ENCODE results near the gene FOXC2. TPM values are rescaled to one million over a fixed set of nuclear protein-coding genes. Genes with fewer than 3 reads are reported as not detected.

FOXC2 gene
- total and polyA plus RNA-seq, 2 donors (not counting 3 experiments of a cell fraction or from before 2014, with no cell fraction given) = 7.7 to 44.0 TPM

- no peaks in the 10 kb centered on the region for H3K4me1 ChIP-seq (ENCODE audit: control insufficient read depth, extremely low read depth, insufficient read depth, low read length)
- POLR2A ChIA-PET = no interaction called here
- no peak overlapping the region for H3K27ac ChIP-seq (ENCODE audit: insufficient read depth, low read depth, low read length)
- H3K9ac ChIP-seq (replicated peaks; ENCODE audit: extremely low read depth, insufficient read depth, low read length) = no peak overlapping the region
- no peak for FAIRE-seq
- intact Hi-C loops (cut with micrococcal nuclease) = no loop called here
- no peaks in the 10 kb centered on the region for H3K79me2 ChIP-seq (ENCODE audit: control insufficient read depth, insufficient read depth, low read length)
- no peak overlapping the region for H3K4me2 ChIP-seq (ENCODE audit: insufficient read depth, low read length)
- no peaks in the 10 kb centered on the region for H3K9me3 ChIP-seq (replicated peaks; ENCODE audit: control insufficient read depth, insufficient read depth, low read length)
- H4K20me1 ChIP-seq (replicated peaks; ENCODE audit: control insufficient read depth, extremely low read depth, insufficient read depth, low read length) = no peaks in the 10 kb centered on the region
- no peak overlapping the region for H2AFZ ChIP-seq (ENCODE audit: low read depth, low read length)
- CTCF ChIA-PET = interaction anchor here (0.9 to 2.7 kb wide), 3 partner anchors 8 to 510 kb away, joined by 3 to 10 read pairs (median 3); no protein-coding TSS in a partner anchor
- H3K36me3 ChIP-seq (ENCODE audit: control insufficient read depth in 2 of 2, extremely low read depth in 1 of 2, insufficient read depth in 2 of 2, low read length in 2 of 2) = no peaks in the 10 kb centered on the region
- BruUV-seq (replicated peaks) = no TSS peak
- TF ChIP-seq MAX (IDR thresholded peaks at IDR 0.05; ENCODE audit: insufficient read depth, insufficient read length) = no peak
- TF ChIP-seq EZH2 (IDR thresholded peaks at IDR 0.05; ENCODE audit: borderline replicate concordance, low read depth, low read length, severe bottlenecking) = no peak
- TF ChIP-seq GATA2 (IDR thresholded peaks at IDR 0.05; ENCODE audit: insufficient read depth, insufficient read length, low read depth, low read length) = no peak
- no peak for TF ChIP-seq MYC (IDR thresholded peaks at IDR 0.05; ENCODE audit: low read depth, low read length)
- TF ChIP-seq, protein P1, sequence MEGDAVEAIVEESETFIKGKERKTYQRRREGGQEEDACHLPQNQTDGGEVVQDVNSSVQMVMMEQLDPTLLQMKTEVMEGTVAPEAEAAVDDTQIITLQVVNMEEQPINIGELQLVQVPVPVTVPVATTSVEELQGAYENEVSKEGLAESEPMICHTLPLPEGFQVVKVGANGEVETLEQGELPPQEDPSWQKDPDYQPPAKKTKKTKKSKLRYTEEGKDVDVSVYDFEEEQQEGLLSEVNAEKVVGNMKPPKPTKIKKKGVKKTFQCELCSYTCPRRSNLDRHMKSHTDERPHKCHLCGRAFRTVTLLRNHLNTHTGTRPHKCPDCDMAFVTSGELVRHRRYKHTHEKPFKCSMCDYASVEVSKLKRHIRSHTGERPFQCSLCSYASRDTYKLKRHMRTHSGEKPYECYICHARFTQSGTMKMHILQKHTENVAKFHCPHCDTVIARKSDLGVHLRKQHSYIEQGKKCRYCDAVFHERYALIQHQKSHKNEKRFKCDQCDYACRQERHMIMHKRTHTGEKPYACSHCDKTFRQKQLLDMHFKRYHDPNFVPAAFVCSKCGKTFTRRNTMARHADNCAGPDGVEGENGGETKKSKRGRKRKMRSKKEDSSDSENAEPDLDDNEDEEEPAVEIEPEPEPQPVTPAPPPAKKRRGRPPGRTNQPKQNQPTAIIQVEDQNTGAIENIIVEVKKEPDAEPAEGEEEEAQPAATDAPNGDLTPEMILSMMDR (IDR thresholded peaks at IDR 0.05; ENCODE audit: extremely low read depth in 1 of 2, insufficient read depth in 1 of 2, low read depth in 1 of 2, low read length in 2 of 2) = no peak
- TF ChIP-seq POLR2A (IDR thresholded peaks at IDR 0.05; ENCODE audit: low read depth, low read length) = no peak
- no peak for TF ChIP-seq JUN (IDR thresholded peaks at IDR 0.05; ENCODE audit: borderline replicate concordance, insufficient read depth, insufficient read length, low read depth)
- no peak for TF ChIP-seq POLR2AphosphoS5 (IDR thresholded peaks at IDR 0.05; ENCODE audit: insufficient read depth, low read depth, low read length)
- TF ChIP-seq FOS (IDR thresholded peaks at IDR 0.05; ENCODE audit: borderline replicate concordance, insufficient read depth, low read length) = no peak
- H3K27me3 ChIP-seq (ENCODE audit: control insufficient read depth in 2 of 2, insufficient read depth in 2 of 2, low read length in 2 of 2) = no peaks in the 10 kb centered on the region
- dilution Hi-C loops (cut with MboI; ENCODE audit: extremely low pct_ligation_motif_present, low sequenced_read_pairs) = no loop called here
- H3K4me3 ChIP-seq (replicated peaks in 1 of 3; ENCODE audit: insufficient read depth in 1 of 3, low read depth in 1 of 3, low read length in 3 of 3) = no peak overlapping the region
- no peak for DNase-seq (ENCODE audit: low read depth, low spot score)
- no peaks in the 10 kb centered on the region for H3K9me1 ChIP-seq (replicated peaks; ENCODE audit: control insufficient read depth, extremely low read depth, insufficient read depth, low read length)
Observed at GRCh38 chr16:86525696-86526095, 40.9 kb upstream of the FOXC2 start.

Measured in endothelial cell of umbilical vein (primary cell).